Osteoblast (primary cell): Measurements from ENCODE around the gene EIF1AD. TPM values are rescaled to one million over a fixed set of nuclear protein-coding genes. Genes with fewer than 3 reads are reported as not detected.

Source experiments
- DNase-seq: peaks from one replicate; pipeline ENCODE4 v3.0.0; 2011; ENCODE audit warnings: low spot score, mixed read lengths; ENCODE audit not compliant: insufficient read length; ENCODE audit errors: missing footprints
- H2AFZ ChIP-seq: 2 replicates; pipeline ENCODE4 v1.6.0; 2011; ENCODE audit warnings: mild to moderate bottlenecking, low read length
- H3K27ac ChIP-seq: 2 replicates; pipeline ENCODE4 v1.5.1; 2011; ENCODE audit warnings: mild to moderate bottlenecking, low read depth, low read length, moderate library complexity
- H3K27me3 ChIP-seq: 2 replicates; pipeline ENCODE4 v1.6.0; 2012; ENCODE audit warnings: mild to moderate bottlenecking, control low read depth, inconsistent platforms, low read length, moderate library complexity; ENCODE audit not compliant: insufficient read depth
- H3K36me3 ChIP-seq: 2 replicates; pipeline ENCODE4 v1.5.1; 2011; ENCODE audit warnings: mild to moderate bottlenecking, low read length, control low read depth, moderate library complexity; ENCODE audit not compliant: insufficient read depth
- H3K4me1 ChIP-seq: 2 replicates; pipeline ENCODE4 v1.5.1; 2011; ENCODE audit warnings: mild to moderate bottlenecking, low read length, control low read depth, moderate library complexity; ENCODE audit not compliant: insufficient read depth
- H3K4me2 ChIP-seq: 2 replicates; pipeline ENCODE4 v1.6.0; 2011; ENCODE audit warnings: mild to moderate bottlenecking, low read length; ENCODE audit not compliant: insufficient read depth
- H3K4me3 ChIP-seq: fragments of 200-600 bp; sonication (generic); 3 replicates; pipeline ENCODE4 v1.5.1; 2012; ENCODE audit warnings: mild to moderate bottlenecking, low read length, inconsistent platforms; ENCODE audit not compliant: insufficient read depth
- H3K79me2 ChIP-seq: 2 replicates; pipeline ENCODE4 v1.6.0; 2012; ENCODE audit warnings: mild to moderate bottlenecking, low read length, control low read depth, inconsistent platforms; ENCODE audit not compliant: insufficient read depth
- H3K9me3 ChIP-seq: 2 replicates; pipeline ENCODE4 v1.5.1; 2011; ENCODE audit warnings: low read depth, low read length, control low read depth
- H4K20me1 ChIP-seq: 2 replicates; pipeline ENCODE4 v1.6.0; 2012; ENCODE audit warnings: mild to moderate bottlenecking, low read length, control low read depth; ENCODE audit not compliant: insufficient read depth
- CTCF ChIP-seq: IDR thresholded peaks from 2 replicates; pipeline ENCODE4 v1.5.1; 2011; ENCODE audit warnings: mild to moderate bottlenecking, low read depth, low read length, moderate library complexity; ENCODE audit errors: extremely low read depth
- total RNA-seq: library from RNA; depleted of rRNA; stranded (reverse); fragments of >200 nt; gene quantifications from 2 replicates; pipeline ENCODE4 v1.2.3, GENCODE V29; 2012

The EIF1AD gene
- total RNA-seq, 1 donor: 28.6 TPM

- H2AFZ ChIP-seq: peak overlapping the region; percentile 71
- H3K36me3 ChIP-seq: no peaks in the 10 kb centered on the region
- no peaks in the 10 kb centered on the region for H3K79me2 ChIP-seq
- no peak for TF ChIP-seq CTCF
- peak; percentile 94 for DNase-seq
- H3K4me1 ChIP-seq: peaks cover 29% of the 10 kb centered on the region
- H3K4me3 ChIP-seq: peak overlapping the region; percentile 19
- H3K27me3 ChIP-seq: no peaks in the 10 kb centered on the region
- H3K27ac ChIP-seq: peak overlapping the region; percentile 68
- H3K4me2 ChIP-seq: peak overlapping the region; percentile 23
- no peaks in the 10 kb centered on the region for H3K9me3 ChIP-seq
- no peaks in the 10 kb centered on the region for H4K20me1 ChIP-seq
These were observed 13.5 kb upstream of the EIF1AD start for GRCh38 chr11:66015454-66015881.

GRCh38 chr11:66014804-66015453, 13.0 kb upstream of the EIF1AD start:
- no peaks in the 10 kb centered on the region for H3K9me3 ChIP-seq
- H3K4me1 ChIP-seq: peaks cover 29% of the 10 kb centered on the region
- no peaks in the 10 kb centered on the region for H3K27me3 ChIP-seq
- H3K79me2 ChIP-seq: no peaks in the 10 kb centered on the region
- peak; percentile 87 for DNase-seq
- no peaks in the 10 kb centered on the region for H3K36me3 ChIP-seq
- no peak overlapping the region for H3K4me2 ChIP-seq
- H2AFZ ChIP-seq: peak overlapping the region; percentile 71
- H3K4me3 ChIP-seq: no peak overlapping the region
- peak overlapping the region; percentile 68 for H3K27ac ChIP-seq
- H4K20me1 ChIP-seq: no peaks in the 10 kb centered on the region
- TF ChIP-seq CTCF: no peak

- no peak overlapping the region for H3K4me2 ChIP-seq
- no peaks in the 10 kb centered on the region for H4K20me1 ChIP-seq
- peak; percentile 55 for DNase-seq
- TF ChIP-seq CTCF: no peak
- H2AFZ ChIP-seq: no peak overlapping the region
- no peaks in the 10 kb centered on the region for H3K27me3 ChIP-seq
- no peaks in the 10 kb centered on the region for H3K9me3 ChIP-seq
- H3K79me2 ChIP-seq: no peaks in the 10 kb centered on the region
- H3K27ac ChIP-seq: no peak overlapping the region
- H3K4me1 ChIP-seq: peaks cover 29% of the 10 kb centered on the region
- H3K4me3 ChIP-seq: no peak overlapping the region
- no peaks in the 10 kb centered on the region for H3K36me3 ChIP-seq
These were observed 11.8 kb upstream of the EIF1AD start for GRCh38 chr11:66013762-66014100.

- Histone ChIP-seq H3K27ac (no peak overlapping the region), H4K20me1 (no peaks in the 10 kb centered on the region), H2AFZ (no peak overlapping the region), H3K4me1 (peaks cover 29% of the 10 kb centered on the region), H3K4me3 (no peak overlapping the region), H3K27me3 (no peaks in the 10 kb centered on the region), H3K4me2 (no peak overlapping the region), H3K9me3 (no peaks in the 10 kb centered on the region), H3K36me3 (no peaks in the 10 kb centered on the region), H3K79me2 (no peaks in the 10 kb centered on the region)
- peak; percentile 89 for DNase-seq
- TF ChIP-seq CTCF: no peak
These were observed 11.2 kb upstream of the EIF1AD start for GRCh38 chr11:66012946-66013761.
